Measurements from ENCODE around the gene KCNH5.

The KCNH5 gene

GRCh38 chr14:62905566-62905965 lies 139.7 kb downstream of the KCNH5 start:
- TF ChIP-seq, protein P1, sequence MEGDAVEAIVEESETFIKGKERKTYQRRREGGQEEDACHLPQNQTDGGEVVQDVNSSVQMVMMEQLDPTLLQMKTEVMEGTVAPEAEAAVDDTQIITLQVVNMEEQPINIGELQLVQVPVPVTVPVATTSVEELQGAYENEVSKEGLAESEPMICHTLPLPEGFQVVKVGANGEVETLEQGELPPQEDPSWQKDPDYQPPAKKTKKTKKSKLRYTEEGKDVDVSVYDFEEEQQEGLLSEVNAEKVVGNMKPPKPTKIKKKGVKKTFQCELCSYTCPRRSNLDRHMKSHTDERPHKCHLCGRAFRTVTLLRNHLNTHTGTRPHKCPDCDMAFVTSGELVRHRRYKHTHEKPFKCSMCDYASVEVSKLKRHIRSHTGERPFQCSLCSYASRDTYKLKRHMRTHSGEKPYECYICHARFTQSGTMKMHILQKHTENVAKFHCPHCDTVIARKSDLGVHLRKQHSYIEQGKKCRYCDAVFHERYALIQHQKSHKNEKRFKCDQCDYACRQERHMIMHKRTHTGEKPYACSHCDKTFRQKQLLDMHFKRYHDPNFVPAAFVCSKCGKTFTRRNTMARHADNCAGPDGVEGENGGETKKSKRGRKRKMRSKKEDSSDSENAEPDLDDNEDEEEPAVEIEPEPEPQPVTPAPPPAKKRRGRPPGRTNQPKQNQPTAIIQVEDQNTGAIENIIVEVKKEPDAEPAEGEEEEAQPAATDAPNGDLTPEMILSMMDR (IDR thresholded peaks at IDR 0.05; ENCODE audit: borderline replicate concordance, insufficient read depth, low read depth, low read length), result no peak
- no peak overlapping the region for H3K4me3 ChIP-seq (ENCODE audit: low read depth, low read length)

DNA sequence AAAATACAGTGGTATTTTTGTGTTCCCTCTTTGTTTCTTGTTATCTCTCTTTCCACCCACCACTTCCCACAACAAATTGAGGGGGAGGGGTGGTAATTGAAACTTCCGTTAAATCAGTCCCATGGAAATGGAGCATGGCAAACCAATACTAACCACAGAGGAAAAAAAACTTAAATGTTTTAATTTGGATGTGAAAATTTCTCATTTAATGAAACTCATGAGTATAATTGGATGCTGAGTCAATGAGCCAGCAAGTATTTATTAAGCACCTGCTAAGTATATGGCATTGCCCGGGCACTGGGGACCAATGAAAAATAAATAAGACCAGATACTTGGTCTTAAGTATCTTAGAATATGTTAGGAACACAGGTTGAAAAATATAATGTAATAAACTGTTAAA lies 147.5 kb downstream of the KCNH5 start:
- TF ChIP-seq, protein P1 (IDR thresholded peaks at IDR 0.05; ENCODE audit: borderline replicate concordance, insufficient read depth, low read depth, low read length), result no peak
- no peak overlapping the region for H3K4me3 ChIP-seq (ENCODE audit: low read depth, low read length)

DNA sequence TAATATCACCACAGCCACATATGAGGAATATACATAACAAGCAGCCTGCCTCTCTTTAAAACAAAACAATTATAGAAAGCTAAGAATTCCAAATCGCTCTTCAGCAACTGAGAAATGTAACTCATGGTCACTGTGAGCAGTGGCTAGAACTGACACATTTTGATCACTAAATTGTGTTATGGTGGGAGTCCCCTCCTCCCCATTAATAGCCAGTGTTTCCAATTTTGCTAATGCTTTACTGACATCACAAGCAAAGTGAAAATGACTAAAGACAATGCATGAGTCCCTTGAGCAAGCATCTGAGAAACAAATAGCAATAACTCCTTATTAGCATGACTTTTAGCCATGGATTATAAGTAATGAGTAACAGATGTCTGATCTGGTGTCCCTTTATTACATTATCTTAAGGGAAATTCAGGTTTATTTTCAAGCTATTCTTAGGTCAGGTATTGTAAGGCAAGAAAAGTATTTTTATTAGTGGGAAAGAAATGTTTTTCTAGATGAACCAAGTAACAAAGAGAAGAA lies 148.3 kb downstream of the KCNH5 start:
- H3K4me3 ChIP-seq (ENCODE audit: low read depth, low read length), result no peak overlapping the region
- TF ChIP-seq, protein P1 (IDR thresholded peaks at IDR 0.05; ENCODE audit: borderline replicate concordance, insufficient read depth, low read depth, low read length), result no peak

DNA sequence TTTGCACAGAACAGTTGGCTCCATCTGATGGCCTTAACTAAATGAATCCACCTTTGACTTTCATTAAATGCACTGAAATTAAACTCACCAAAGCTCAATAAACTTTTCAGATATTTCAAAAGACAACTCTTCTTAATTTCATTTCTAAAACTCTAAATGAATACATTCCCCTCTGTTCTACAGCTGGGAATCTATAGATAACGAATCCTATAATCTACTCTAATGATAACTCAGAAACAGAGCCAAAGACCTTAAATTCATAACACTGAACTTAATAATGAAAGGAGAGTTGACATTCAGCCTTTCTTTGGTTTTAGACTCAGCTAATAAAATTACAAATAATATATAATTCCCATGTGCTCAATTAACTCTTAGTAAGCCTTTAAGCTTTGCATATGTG lies 150.5 kb downstream of the KCNH5 start:
- TF ChIP-seq, protein P1 (IDR thresholded peaks at IDR 0.05; ENCODE audit: borderline replicate concordance, insufficient read depth, low read depth, low read length), result no peak
- H3K4me3 ChIP-seq (ENCODE audit: low read depth, low read length), result no peak overlapping the region

DNA sequence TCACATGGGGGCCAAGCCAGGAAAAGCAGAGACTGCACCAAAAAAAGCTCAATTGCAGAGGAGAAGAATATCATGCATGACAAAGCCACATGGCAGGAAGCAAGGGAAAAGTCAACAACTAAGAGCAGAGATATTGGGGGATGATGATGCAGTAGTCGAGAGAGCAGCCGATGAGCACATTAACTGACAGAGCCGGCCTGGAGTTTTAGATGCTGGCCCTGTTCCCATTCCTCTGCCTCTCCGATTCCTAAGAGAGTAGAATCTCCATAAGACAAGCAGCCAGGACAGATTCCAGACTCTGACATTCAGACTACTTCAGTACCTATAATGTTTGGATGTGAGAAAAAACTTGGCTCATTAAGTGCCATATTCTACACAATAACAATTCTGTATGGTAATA lies 155.9 kb downstream of the KCNH5 start:
- TF ChIP-seq, protein P1 (IDR thresholded peaks at IDR 0.05; ENCODE audit: borderline replicate concordance, insufficient read depth, low read depth, low read length), result no peak
- H3K4me3 ChIP-seq (ENCODE audit: low read depth, low read length), result no peak overlapping the region

DNA sequence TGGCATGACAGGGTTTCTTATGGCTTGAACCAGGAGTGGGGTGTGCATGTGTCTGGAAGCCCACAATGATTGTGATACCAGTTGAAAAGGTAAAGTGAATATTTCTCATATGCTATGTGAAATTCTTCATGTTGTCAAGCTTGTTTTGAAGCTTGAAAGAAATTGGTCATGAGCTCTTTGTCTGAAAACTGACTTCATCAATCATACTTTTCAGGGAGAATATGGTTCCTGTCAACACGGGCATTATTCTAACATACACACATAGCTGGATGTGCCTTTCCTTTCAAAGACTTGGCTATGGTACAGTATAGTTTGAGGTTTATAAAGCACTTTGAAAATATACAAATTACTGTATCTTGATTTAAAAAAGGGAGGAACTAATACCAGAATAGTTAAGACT lies 158.8 kb downstream of the KCNH5 start:
- no peak overlapping the region for H3K4me3 ChIP-seq (ENCODE audit: low read depth, low read length)
- TF ChIP-seq, protein P1 (IDR thresholded peaks at IDR 0.05; ENCODE audit: borderline replicate concordance, insufficient read depth, low read depth, low read length), result no peak

GRCh38 chr14:62885451-62885850 lies 159.8 kb downstream of the KCNH5 start:
- H3K4me3 ChIP-seq (ENCODE audit: low read depth, low read length), result no peak overlapping the region
- TF ChIP-seq, protein P1 (IDR thresholded peaks at IDR 0.05; ENCODE audit: borderline replicate concordance, insufficient read depth, low read depth, low read length), result no peak
